H1 (cell line): ENCODE results near the gene ALDH1A3. TPM values are rescaled to one million over a fixed set of nuclear protein-coding genes. Genes with fewer than 3 reads are reported as not detected.

Experiments
- CTCF ChIA-PET: fragments of 300-600 bp; sonication (Branson Sonifier 250); formaldehyde crosslinking; loops from one replicate; lab custom pipeline; 2021; ENCODE audit not compliant: partially characterized antibody; lab: Charles Lee
- POLR2A ChIA-PET: fragments of 300-600 bp; sonication (Branson Sonifier 250); formaldehyde crosslinking; loops from one replicate; lab custom pipeline; 2021; ENCODE audit warnings: inconsistent platforms; ENCODE audit not compliant: partially characterized antibody; lab: Charles Lee
- DNase-seq, 2 experiments: peaks; one replicate each; pipeline versions ENCODE4 v3.0.0 to v3.0.0-alpha.2; 2010 to 2022; ENCODE audit warnings: low spot score in 2 of 2, low read depth in 1 of 2, mixed read lengths in 1 of 2
- FAIRE-seq: peaks from 2 replicates; lab custom pipeline; 2011; peaks lifted over from hg19 to GRCh38; lab: Jason Lieb, UNC
- H2AFZ ChIP-seq: 2 replicates; pipeline ENCODE4 v1.8.1; 2012; ENCODE audit warnings: low read length, inconsistent platforms
- H2AK5ac ChIP-seq: 2 replicates; pipeline ENCODE4 v1.6.1; 2013; ENCODE audit warnings: low read depth, low read length
- H2BK120ac ChIP-seq: replicated peaks from 2 replicates; pipeline ENCODE3; 2013; ENCODE audit warnings: low read depth, low read length, inconsistent platforms
- H2BK12ac ChIP-seq: 2 replicates; pipeline ENCODE4 v1.6.1; 2013; ENCODE audit warnings: low read depth, low read length
- H2BK15ac ChIP-seq: 2 replicates; pipeline ENCODE4 v1.6.1; 2013; ENCODE audit warnings: low read length
- H2BK20ac ChIP-seq: 2 replicates; pipeline ENCODE4 v1.6.1; 2013; ENCODE audit warnings: low read length
- H2BK5ac ChIP-seq: 2 replicates; pipeline ENCODE4 v1.6.1; 2013; ENCODE audit warnings: low read depth, low read length
- H3K14ac ChIP-seq: 2 replicates; pipeline ENCODE4 v1.6.1; 2013; ENCODE audit warnings: inconsistent platforms; ENCODE audit not compliant: insufficient read length
- H3K18ac ChIP-seq: 2 replicates; pipeline ENCODE4 v1.6.1; 2013; ENCODE audit warnings: low read length; ENCODE audit errors: extremely low read depth
- H3K23ac ChIP-seq: 2 replicates; pipeline ENCODE4 v1.6.1; 2013; ENCODE audit warnings: inconsistent platforms; ENCODE audit not compliant: insufficient read length
- H3K23me2 ChIP-seq: 2 replicates; pipeline ENCODE4 v1.6.1; 2013; ENCODE audit warnings: low read depth, low read length
- H3K27ac ChIP-seq: 2 replicates; pipeline ENCODE4 v1.6.1; 2011; ENCODE audit warnings: low read depth, low read length, inconsistent platforms
- H3K27me3 ChIP-seq, 4 experiments: replicated peaks in 1 of 4; 1 replicate in 1 of 4; 2 replicates in 3 of 4; pipeline versions ENCODE4 v1.6.1 to v1.8.1; 2011 to 2013; ENCODE audit warnings: low read length in 3 of 4, mild to moderate bottlenecking in 3 of 4, inconsistent platforms in 2 of 4, mixed read lengths in 2 of 4, moderate library complexity in 1 of 4; ENCODE audit not compliant: control insufficient read depth in 3 of 4, insufficient read depth in 3 of 4; ENCODE audit errors: extremely low read depth in 1 of 4
- H3K36me3 ChIP-seq, 4 experiments: 2 replicates each; pipeline versions ENCODE4 v1.6.1 to v1.8.1; 2011 to 2013; ENCODE audit warnings: mild to moderate bottlenecking in 4 of 4, low read length in 3 of 4, moderate library complexity in 2 of 4, control low read depth in 1 of 4, inconsistent platforms in 1 of 4; ENCODE audit not compliant: insufficient read depth in 4 of 4, control insufficient read depth in 2 of 4
- H3K4ac ChIP-seq: replicated peaks from 2 replicates; pipeline ENCODE3; 2013; ENCODE audit warnings: low read length, low read depth, mixed read lengths, inconsistent platforms; ENCODE audit not compliant: insufficient read length
- H3K4me1 ChIP-seq, 4 experiments: replicated peaks in 1 of 4; 1 replicate in 1 of 4; 2 replicates in 3 of 4; pipeline versions ENCODE4 v1.6.1 to v1.8.1; 2011 to 2013; ENCODE audit warnings: low read length in 3 of 4, inconsistent platforms in 2 of 4, mixed read lengths in 1 of 4; ENCODE audit not compliant: insufficient read depth in 4 of 4, control insufficient read depth in 3 of 4
- H3K4me2 ChIP-seq, 2 experiments: 2 replicates each; pipeline versions ENCODE4 v1.6.1 to v1.8.1; 2011 to 2013; ENCODE audit warnings: low read depth in 2 of 2, low read length in 2 of 2, control low read depth in 1 of 2, inconsistent platforms in 1 of 2, mild to moderate bottlenecking in 1 of 2; ENCODE audit not compliant: insufficient read depth in 1 of 2
- H3K4me3 ChIP-seq, 4 experiments: fragments of 200-600, 300-600 bp in 1 of 4; sonication (generic), shearing (Covaris generic), sonication (Bioruptor Twin) in 1 of 4; 2 replicates each; pipeline versions ENCODE4 v1.5.1 to v1.8.1; 2011 to 2016; ENCODE audit warnings: low read length in 4 of 4, low read depth in 3 of 4, control low read depth in 2 of 4, inconsistent platforms in 2 of 4, mild to moderate bottlenecking in 2 of 4, mixed read lengths in 1 of 4, moderate library complexity in 1 of 4; ENCODE audit not compliant: insufficient read depth in 2 of 4; ENCODE audit errors: extremely low read depth in 1 of 4
- H3K56ac ChIP-seq: replicated peaks from 2 replicates; pipeline ENCODE3; 2013; ENCODE audit warnings: low read depth, mild to moderate bottlenecking, mixed read lengths, low read length, inconsistent platforms; ENCODE audit not compliant: insufficient read length
- H3K79me1 ChIP-seq: 2 replicates; pipeline ENCODE4 v1.6.1; 2013; ENCODE audit warnings: low read depth, low read length, control low read depth
- H3K79me2 ChIP-seq, 2 experiments: 2 replicates each; pipeline versions ENCODE4 v1.6.1 to v1.8.1; 2012 to 2013; ENCODE audit warnings: low read length in 2 of 2, mild to moderate bottlenecking in 2 of 2, inconsistent platforms in 1 of 2; ENCODE audit not compliant: insufficient read depth in 2 of 2, control insufficient read depth in 1 of 2
- H3K9ac ChIP-seq, 4 experiments: replicated peaks in 1 of 4; 1 replicate in 1 of 4; 2 replicates in 3 of 4; pipeline versions ENCODE4 v1.6.1 to v1.8.1; 2011 to 2013; ENCODE audit warnings: low read depth in 3 of 4, low read length in 3 of 4, control low read depth in 2 of 4, mild to moderate bottlenecking in 2 of 4, moderate library complexity in 2 of 4, inconsistent platforms in 1 of 4; ENCODE audit errors: extremely low read depth in 1 of 4
- H3K9me3 ChIP-seq, 2 experiments: 2 replicates each; pipeline versions ENCODE4 v1.6.1 to v1.8.1; 2012 to 2013; ENCODE audit warnings: mild to moderate bottlenecking in 2 of 2, moderate library complexity in 2 of 2, control low read depth in 1 of 2, inconsistent platforms in 1 of 2, low read depth in 1 of 2, low read length in 1 of 2, mixed read lengths in 1 of 2; ENCODE audit not compliant: insufficient read depth in 2 of 2
- H4K20me1 ChIP-seq, 2 experiments: replicated peaks in 1 of 2; 2 replicates each; pipeline versions ENCODE3 to v1.8.1; 2011 to 2013; ENCODE audit warnings: inconsistent platforms in 2 of 2, low read length in 2 of 2, mild to moderate bottlenecking in 1 of 2; ENCODE audit not compliant: insufficient read depth in 2 of 2, control insufficient read depth in 1 of 2
- H4K5ac ChIP-seq: 2 replicates; pipeline ENCODE4 v1.6.1; 2013; ENCODE audit warnings: low read length, low read depth, mixed read lengths, inconsistent platforms; ENCODE audit not compliant: insufficient read length
- H4K8ac ChIP-seq: 2 replicates; pipeline ENCODE4 v1.8.0; 2013; ENCODE audit warnings: mild to moderate bottlenecking, moderate library complexity, low read length, inconsistent platforms; ENCODE audit not compliant: insufficient read depth; ENCODE audit errors: extremely low read depth
- H4K91ac ChIP-seq: replicated peaks from 2 replicates; pipeline ENCODE3; 2013; ENCODE audit warnings: low read length, mixed read lengths, inconsistent platforms; ENCODE audit not compliant: insufficient read length
- CREB1 ChIP-seq: IDR thresholded peaks from 2 replicates; pipeline ENCODE4 v1.6.1; 2012; ENCODE audit warnings: inconsistent platforms
- EP300 ChIP-seq, 2 experiments: IDR thresholded peaks; 1 replicate in 1 of 2; 2 replicates in 1 of 2; pipeline ENCODE4 v1.6.1; 2011 to 2012; ENCODE audit warnings: low read depth in 2 of 2, low read length in 2 of 2, mild to moderate bottlenecking in 2 of 2, borderline replicate concordance in 1 of 2, inconsistent platforms in 1 of 2, moderate library complexity in 1 of 2
- GABPA ChIP-seq: IDR thresholded peaks from 2 replicates; pipeline ENCODE4 v1.6.1; 2011; ENCODE audit warnings: mild to moderate bottlenecking, low read length, moderate library complexity, borderline replicate concordance; ENCODE audit not compliant: insufficient read depth
- GTF2F1 ChIP-seq: IDR thresholded peaks from 2 replicates; pipeline ENCODE4 v1.6.1; 2012; ENCODE audit warnings: low read depth, low read length, improper control_type of control experiment, borderline replicate concordance
- HDAC2 ChIP-seq, 2 experiments: fragments of 300-600 bp in 1 of 2; sonication (generic) in 1 of 2; IDR thresholded peaks; 2 replicates each; pipeline ENCODE4 v1.6.1; 2011 to 2012; ENCODE audit warnings: low read depth in 2 of 2, low read length in 2 of 2, mild to moderate bottlenecking in 2 of 2, moderate library complexity in 2 of 2, borderline replicate concordance in 1 of 2, inconsistent platforms in 1 of 2
- KDM1A ChIP-seq: fragments of 200-600, 300-600 bp; sonication (generic); IDR thresholded peaks from 2 replicates; pipeline ENCODE4 v1.7.1; 2016; ENCODE audit warnings: mild to moderate bottlenecking, low read length, borderline replicate concordance
- KDM5A ChIP-seq: fragments of 200-600 bp; IDR thresholded peaks from 2 replicates; pipeline ENCODE4 v1.7.1; 2012; ENCODE audit warnings: mild to moderate bottlenecking, low read length, inconsistent platforms, mixed read lengths
- RNF2 ChIP-seq: fragments of 200-900, 300-1000 bp; sonication (generic); IDR thresholded peaks from 2 replicates; pipeline ENCODE4 v1.7.1; 2016; ENCODE audit warnings: borderline replicate concordance, low read depth, mild to moderate bottlenecking, antibody characterized with exemption, low read length; ENCODE audit not compliant: poor library complexity, severe bottlenecking; ENCODE audit errors: missing control alignments
- SIRT6 ChIP-seq: IDR thresholded peaks from one replicate; pipeline ENCODE4 v1.7.1; 2012; ENCODE audit warnings: low read length, inconsistent platforms
- SRF ChIP-seq: IDR thresholded peaks from 2 replicates; pipeline ENCODE4 v1.6.1; 2011; ENCODE audit warnings: mild to moderate bottlenecking, low read depth, low read length, moderate library complexity
- SUZ12 ChIP-seq: fragments of 200-600 bp; sonication (generic); IDR thresholded peaks from 2 replicates; pipeline ENCODE4 v1.6.1; 2012; ENCODE audit warnings: mild to moderate bottlenecking, inconsistent platforms, low read length, moderate library complexity, mixed read lengths
- WGBS, 2 experiments: shearing (Covaris generic) in 1 of 2; methylation state at CpG; one replicate each; pipeline versions ENCODE4 v1.1.6 to v1.1.7; 2013 to 2015; ENCODE audit warnings: low lambda C conversion rate in 2 of 2, mixed read lengths in 2 of 2, inconsistent platforms in 1 of 2, low coverage in 1 of 2, missing lambda C conversion rate in 1 of 2; ENCODE audit not compliant: insufficient replicate concordance in 2 of 2, insufficient coverage in 1 of 2, insufficient read length in 1 of 2; ENCODE audit errors: extremely low coverage in 1 of 2, missing lambda C conversion rate in 1 of 2; 5-methylcytosine and 5-hydroxymethylcytosine counted together
- polyA plus RNA-seq, 7 experiments: library from polyadenylated mRNA; depleted of rRNA in 3 of 7; stranded (reverse) in 5 of 7; unstranded in 2 of 7; fragments of >200 nt in 5 of 7; fragments of 200-250 nt in 2 of 7; gene quantifications; 1 replicate in 5 of 7; 2 replicates in 1 of 7; 4 replicates in 1 of 7; pipeline versions ENCODE4 v1.2.1 to v1.2.3, GENCODE V29; 2011 to 2013; ENCODE audit warnings: missing spikeins in 2 of 7, mixed read lengths in 2 of 7
- total RNA-seq: library from RNA; stranded (reverse); fragmentation: NEBNext Ultra II Directional; extraction: Animal tissue kit (Norgen Biotek cat#: 25700); gene quantifications from 2 replicates; pipeline ENCODE4 v1.2.1, GENCODE V29; 2021

Gene ALDH1A3
- total and polyA plus RNA-seq, 2 of the 8 experiments (the other 6 are each of a cell fraction or from before 2014, with no cell fraction given) = 2.2 to 5.5 TPM

DNA sequence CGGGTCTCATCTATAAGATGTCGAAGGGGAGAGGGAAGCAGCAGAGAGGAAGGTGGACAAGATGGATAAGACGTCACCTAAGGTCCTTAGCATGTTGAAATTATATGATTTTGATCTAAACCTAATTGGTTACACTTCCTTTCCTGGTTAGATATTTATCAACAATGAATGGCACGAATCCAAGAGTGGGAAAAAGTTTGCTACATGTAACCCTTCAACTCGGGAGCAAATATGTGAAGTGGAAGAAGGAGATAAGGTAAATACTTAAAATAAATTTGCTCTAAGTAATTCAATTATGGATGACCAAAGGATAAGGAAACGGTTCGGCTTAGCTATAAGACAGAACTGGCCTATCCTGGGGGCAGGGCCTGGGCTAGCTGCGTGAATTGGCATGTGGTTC lies 5.5 kb downstream of the ALDH1A3 start:
- H3K36me3 ChIP-seq = no peaks in the 10 kb centered on the region
- POLR2A ChIA-PET = no interaction called here
- CTCF ChIA-PET = interaction anchor here (0.6 to 1.8 kb wide), 6 partner anchors 14 to 367 kb away, joined by 3 to 9 read pairs (median 3); partner anchors contain the start of gene CHSY1

More for the DNA sequence above, 5.5 kb downstream of the ALDH1A3 start:
- H4K91ac ChIP-seq = no peak overlapping the region
- no peak overlapping the region for H3K27ac ChIP-seq
- no peak overlapping the region for H3K56ac ChIP-seq
- no peak overlapping the region for H3K18ac ChIP-seq
- 81% methylated on average over 8 of the region's 8 CpGs; no CpG with 5 or more reads in 1 of the 2 experiments for WGBS, 2 experiments
- no peaks in the 10 kb centered on the region for H3K9me3 ChIP-seq
- H2BK12ac ChIP-seq = no peak overlapping the region
- no peak overlapping the region for H2BK20ac ChIP-seq
- no peak overlapping the region for H2AK5ac ChIP-seq
- H3K23me2 ChIP-seq = peaks cover 7% of the 10 kb centered on the region; the same call in 1 of the 2 replicates
- no peak overlapping the region for H3K9ac ChIP-seq
- no peak for DNase-seq
- H2BK15ac ChIP-seq = no peak overlapping the region
- no peak overlapping the region for H4K5ac ChIP-seq
- no peak overlapping the region for H4K8ac ChIP-seq
- peaks cover 0 to 5% (median 3%) of the 10 kb centered on the region in 4 experiments; a peak in 2 of 7 replicates for H3K4me1 ChIP-seq
- TF ChIP-seq KDM5A = no peak
- no peak for TF ChIP-seq SRF
- TF ChIP-seq CREB1 = no peak
- TF ChIP-seq HDAC2 (IDR thresholded peaks at IDR 0.05; ENCODE audit: borderline replicate concordance in 1 of 2, low read depth in 2 of 2, low read length in 2 of 2) = no peak
- no peak for TF ChIP-seq EP300 (IDR thresholded peaks at IDR 0.05; ENCODE audit: borderline replicate concordance in 1 of 2, low read depth in 2 of 2, low read length in 2 of 2)
- TF ChIP-seq KDM1A = no peak
- TF ChIP-seq SUZ12 = no peak
- TF ChIP-seq GABPA = no peak
- TF ChIP-seq GTF2F1 = no peak
- no peak for TF ChIP-seq RNF2
- TF ChIP-seq SIRT6 = no peak
- FAIRE-seq = no peak
- no peaks in the 10 kb centered on the region for H3K79me2 ChIP-seq
- H3K4ac ChIP-seq = no peak overlapping the region
- no peak overlapping the region for H2BK120ac ChIP-seq
- H4K20me1 ChIP-seq = peaks cover 0 to 1% of the 10 kb centered on the region in 2 experiments
- H2BK5ac ChIP-seq = no peak overlapping the region
- no peaks in the 10 kb centered on the region for H3K79me1 ChIP-seq
- no peak overlapping the region for H3K14ac ChIP-seq
- no peak overlapping the region for H3K4me2 ChIP-seq
- H2AFZ ChIP-seq = no peak overlapping the region
- H3K4me3 ChIP-seq = no peak overlapping the region
- peaks cover 9 to 24% (median 23%) of the 10 kb centered on the region in 4 experiments for H3K27me3 ChIP-seq
- no peak overlapping the region for H3K23ac ChIP-seq
